ENCODE results near the gene HAPSTR1. TPM values are rescaled to one million over a fixed set of nuclear protein-coding genes. Genes with fewer than 3 reads are reported as not detected.

The HAPSTR1 gene
- total and polyA plus RNA-seq, 2 of the 13 experiments (the other 11 are each of a cell fraction or from before 2014, with no cell fraction given), result 25.2 to 83.2 TPM

DNA sequence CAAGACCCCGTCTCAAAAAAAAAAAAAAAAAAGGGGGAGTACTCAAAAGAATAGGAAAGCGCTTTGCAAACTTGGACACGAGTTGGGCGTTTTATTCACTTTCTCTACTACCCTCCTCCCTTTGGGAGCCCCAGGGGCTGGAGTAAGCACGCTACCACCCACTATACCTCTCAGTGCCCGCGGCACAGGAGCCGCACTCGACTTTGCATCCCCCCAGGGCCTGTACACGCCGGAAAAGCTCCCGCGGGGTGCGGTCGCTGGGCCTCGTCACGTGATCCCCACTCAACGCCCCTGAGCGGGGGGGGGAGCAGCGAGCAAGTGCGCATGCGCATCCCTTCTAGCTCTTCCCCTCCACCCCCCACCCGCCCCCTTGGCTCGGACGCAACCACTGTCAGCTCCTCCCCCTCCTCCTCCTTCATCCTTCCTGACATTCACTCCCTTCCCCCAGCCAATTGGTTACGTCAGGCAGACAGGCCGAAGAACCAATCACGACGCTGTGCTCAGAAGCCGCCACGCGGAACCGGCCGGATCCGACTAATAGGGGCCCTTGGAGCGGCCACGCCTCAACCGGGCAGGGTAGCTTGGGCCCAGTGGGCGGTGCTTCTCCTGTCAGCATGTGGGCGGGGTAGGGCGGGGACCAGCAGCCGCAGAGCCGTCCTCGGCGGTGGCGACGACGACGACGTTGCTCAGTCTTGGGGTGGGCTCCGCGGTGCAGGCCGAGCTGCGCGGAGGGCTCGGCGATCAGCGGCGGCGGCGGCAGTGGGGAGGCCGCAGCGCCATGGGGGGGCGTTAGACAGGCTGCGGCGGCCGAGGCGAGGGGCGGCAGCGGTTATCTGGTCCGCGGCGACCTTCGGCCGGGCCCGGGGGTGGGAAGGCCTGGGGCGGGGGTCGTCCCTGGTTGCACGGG is at the start of gene HAPSTR1 (continued):
- TF ChIP-seq MIXL1 (CRISPR knock-in tag; IDR thresholded peaks at IDR 0.05), result peak; percentile 92
- peak; percentile 81; the same call in 1 of the 2 replicates for TF ChIP-seq ZNF343 (CRISPR knock-in tag; IDR thresholded peaks at IDR 0.05)
- peak; percentile 89 for TF ChIP-seq IKZF4 (CRISPR knock-in tag; IDR thresholded peaks at IDR 0.05; ENCODE audit: borderline replicate concordance, low read depth, not compliant biosample characterization)
- no peak for TF ChIP-seq PCBP2 (optimal IDR thresholded peaks at IDR 0.05; ENCODE audit: low read depth, low read length, poor library complexity, severe bottlenecking)
- no peak for TF ChIP-seq ZNF20 (CRISPR knock-in tag; IDR thresholded peaks at IDR 0.05)
- TF ChIP-seq SETDB1 (CRISPR knock-in tag; IDR thresholded peaks at IDR 0.05; ENCODE audit: borderline replicate concordance), result no peak
- peak; percentile 54; the same call in 1 of the 2 replicates for TF ChIP-seq MXD4 (CRISPR knock-in tag; IDR thresholded peaks at IDR 0.05)
- TF ChIP-seq CREM (IDR thresholded peaks at IDR 0.05), result peak; percentile 90
- peak; percentile 33; the same call in 1 of the 2 replicates for TF ChIP-seq CREM (CRISPR knock-in tag; IDR thresholded peaks at IDR 0.05)
- TF ChIP-seq, protein P1, sequence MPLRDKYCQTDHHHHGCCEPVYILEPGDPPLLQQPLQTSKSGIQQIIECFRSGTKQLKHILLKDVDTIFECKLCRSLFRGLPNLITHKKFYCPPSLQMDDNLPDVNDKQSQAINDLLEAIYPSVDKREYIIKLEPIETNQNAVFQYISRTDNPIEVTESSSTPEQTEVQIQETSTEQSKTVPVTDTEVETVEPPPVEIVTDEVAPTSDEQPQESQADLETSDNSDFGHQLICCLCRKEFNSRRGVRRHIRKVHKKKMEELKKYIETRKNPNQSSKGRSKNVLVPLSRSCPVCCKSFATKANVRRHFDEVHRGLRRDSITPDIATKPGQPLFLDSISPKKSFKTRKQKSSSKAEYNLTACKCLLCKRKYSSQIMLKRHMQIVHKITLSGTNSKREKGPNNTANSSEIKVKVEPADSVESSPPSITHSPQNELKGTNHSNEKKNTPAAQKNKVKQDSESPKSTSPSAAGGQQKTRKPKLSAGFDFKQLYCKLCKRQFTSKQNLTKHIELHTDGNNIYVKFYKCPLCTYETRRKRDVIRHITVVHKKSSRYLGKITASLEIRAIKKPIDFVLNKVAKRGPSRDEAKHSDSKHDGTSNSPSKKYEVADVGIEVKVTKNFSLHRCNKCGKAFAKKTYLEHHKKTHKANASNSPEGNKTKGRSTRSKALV (CRISPR knock-in tag; IDR thresholded peaks at IDR 0.05), result peak; percentile 79; the same call in 1 of the 2 replicates
- TF ChIP-seq NCOA1 (CRISPR knock-in tag; IDR thresholded peaks at IDR 0.05), result no peak
- no peak for TF ChIP-seq ZNF17 (CRISPR knock-in tag; IDR thresholded peaks at IDR 0.05)
- TF ChIP-seq, protein P2, sequence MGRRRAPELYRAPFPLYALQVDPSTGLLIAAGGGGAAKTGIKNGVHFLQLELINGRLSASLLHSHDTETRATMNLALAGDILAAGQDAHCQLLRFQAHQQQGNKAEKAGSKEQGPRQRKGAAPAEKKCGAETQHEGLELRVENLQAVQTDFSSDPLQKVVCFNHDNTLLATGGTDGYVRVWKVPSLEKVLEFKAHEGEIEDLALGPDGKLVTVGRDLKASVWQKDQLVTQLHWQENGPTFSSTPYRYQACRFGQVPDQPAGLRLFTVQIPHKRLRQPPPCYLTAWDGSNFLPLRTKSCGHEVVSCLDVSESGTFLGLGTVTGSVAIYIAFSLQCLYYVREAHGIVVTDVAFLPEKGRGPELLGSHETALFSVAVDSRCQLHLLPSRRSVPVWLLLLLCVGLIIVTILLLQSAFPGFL (CRISPR knock-in tag; IDR thresholded peaks at IDR 0.05), result no peak
- TF ChIP-seq ZNF781 (CRISPR knock-in tag; IDR thresholded peaks at IDR 0.05; ENCODE audit: borderline replicate concordance, not compliant biosample characterization), result no peak
- peak; percentile 79 for TF ChIP-seq YY1 (IDR thresholded peaks at IDR 0.05; ENCODE audit: insufficient read depth, insufficient replicate concordance, low read depth, low read length)
- TF ChIP-seq MAFK (conservative IDR thresholded peaks at IDR 0.05 in 1 of 2, IDR thresholded peaks at IDR 0.05 in 1 of 2; ENCODE audit: low read length in 2 of 2), result peak in 1 of 2 experiments; percentile 2; a peak in 1 of 4 replicates
- TF ChIP-seq FIP1L1 (IDR thresholded peaks at IDR 0.05; ENCODE audit: borderline replicate concordance, insufficient read depth, low read depth, low read length), result no peak
- no peak for TF ChIP-seq MAFG (CRISPR knock-in tag; IDR thresholded peaks at IDR 0.05)
- TF ChIP-seq ZKSCAN5 (CRISPR knock-in tag; IDR thresholded peaks at IDR 0.05), result no peak
- peak; percentile 77 for TF ChIP-seq MYC (CRISPR knock-in tag; IDR thresholded peaks at IDR 0.05; ENCODE audit: borderline replicate concordance)
- TF ChIP-seq ZNF180 (CRISPR knock-in tag; IDR thresholded peaks at IDR 0.05; ENCODE audit: borderline replicate concordance, low read depth), result no peak
- TF ChIP-seq PTBP1 (IDR thresholded peaks at IDR 0.05; ENCODE audit: low read depth, low read length, poor library complexity, severe bottlenecking), result peak; percentile 87
- TF ChIP-seq, protein P3, sequence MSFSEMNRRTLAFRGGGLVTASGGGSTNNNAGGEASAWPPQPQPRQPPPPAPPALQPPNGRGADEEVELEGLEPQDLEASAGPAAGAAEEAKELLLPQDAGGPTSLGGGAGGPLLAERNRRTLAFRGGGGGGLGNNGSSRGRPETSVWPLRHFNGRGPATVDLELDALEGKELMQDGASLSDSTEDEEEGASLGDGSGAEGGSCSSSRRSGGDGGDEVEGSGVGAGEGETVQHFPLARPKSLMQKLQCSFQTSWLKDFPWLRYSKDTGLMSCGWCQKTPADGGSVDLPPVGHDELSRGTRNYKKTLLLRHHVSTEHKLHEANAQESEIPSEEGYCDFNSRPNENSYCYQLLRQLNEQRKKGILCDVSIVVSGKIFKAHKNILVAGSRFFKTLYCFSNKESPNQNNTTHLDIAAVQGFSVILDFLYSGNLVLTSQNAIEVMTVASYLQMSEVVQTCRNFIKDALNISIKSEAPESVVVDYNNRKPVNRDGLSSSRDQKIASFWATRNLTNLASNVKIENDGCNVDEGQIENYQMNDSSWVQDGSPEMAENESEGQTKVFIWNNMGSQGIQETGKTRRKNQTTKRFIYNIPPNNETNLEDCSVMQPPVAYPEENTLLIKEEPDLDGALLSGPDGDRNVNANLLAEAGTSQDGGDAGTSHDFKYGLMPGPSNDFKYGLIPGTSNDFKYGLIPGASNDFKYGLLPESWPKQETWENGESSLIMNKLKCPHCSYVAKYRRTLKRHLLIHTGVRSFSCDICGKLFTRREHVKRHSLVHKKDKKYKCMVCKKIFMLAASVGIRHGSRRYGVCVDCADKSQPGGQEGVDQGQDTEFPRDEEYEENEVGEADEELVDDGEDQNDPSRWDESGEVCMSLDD (CRISPR knock-in tag; IDR thresholded peaks at IDR 0.05; ENCODE audit: borderline replicate concordance), result peak; percentile 26; the same call in 1 of the 2 replicates
- TF ChIP-seq NR1H2 (CRISPR knock-in tag; IDR thresholded peaks at IDR 0.05; ENCODE audit: borderline replicate concordance, low read depth), result no peak
